GM21786 (cell line): ENCODE results near the gene CCDC149.

Experiments used
- ATAC-seq: cut with Tn5 transposase; IDR thresholded peaks from one replicate; pipeline ENCODE4 v1.9.1; 2021; ENCODE audit not compliant: unreplicated experiment

The CCDC149 gene

GRCh38 chr4:24912252-24913118, at the start of gene CCDC149:
TSS of gene CCDC149 (minus strand) at chr4:24913042. CDS start at chr4:24912864, 178 bp downstream.
- no peak for ATAC-seq

DNA sequence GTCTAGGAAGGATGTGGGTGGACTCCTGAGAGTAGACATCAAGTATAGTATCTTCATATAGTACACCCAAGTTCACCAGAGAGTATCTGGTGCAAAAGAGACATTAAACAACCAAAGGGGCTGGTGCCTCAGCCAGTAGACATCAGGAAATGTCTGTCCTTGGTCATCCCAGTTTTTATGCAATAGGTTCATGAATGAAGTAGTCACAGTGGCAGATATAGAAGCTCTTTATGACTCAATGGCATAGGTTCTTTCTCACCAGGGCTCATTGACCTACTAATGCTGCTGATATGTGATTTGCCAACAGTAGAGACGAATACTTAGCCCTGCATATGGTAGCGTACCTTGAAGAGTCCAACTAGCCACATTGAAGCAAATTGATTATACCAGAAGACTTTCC, 45.0 kb upstream of the CCDC149 start:
- no peak for ATAC-seq

DNA sequence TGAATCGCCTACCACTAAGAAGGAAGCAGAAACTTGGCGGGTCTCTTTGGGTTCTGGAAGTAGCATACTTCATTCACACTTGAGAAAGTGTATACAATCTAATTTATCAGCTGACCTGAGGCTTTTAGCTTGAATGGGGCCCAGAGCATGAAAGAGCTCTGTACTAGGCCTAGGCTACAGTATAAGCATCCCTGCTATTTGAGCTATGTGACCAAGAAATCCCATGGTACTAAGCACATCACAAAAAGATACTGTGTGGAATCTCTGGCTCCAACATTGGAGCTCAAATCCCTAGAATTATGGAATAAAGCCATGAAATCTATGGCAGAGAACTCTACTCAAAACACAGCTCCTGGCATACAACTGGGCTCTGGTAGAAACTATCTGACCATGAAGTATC, 43.9 kb upstream of the CCDC149 start:
- no peak for ATAC-seq

DNA sequence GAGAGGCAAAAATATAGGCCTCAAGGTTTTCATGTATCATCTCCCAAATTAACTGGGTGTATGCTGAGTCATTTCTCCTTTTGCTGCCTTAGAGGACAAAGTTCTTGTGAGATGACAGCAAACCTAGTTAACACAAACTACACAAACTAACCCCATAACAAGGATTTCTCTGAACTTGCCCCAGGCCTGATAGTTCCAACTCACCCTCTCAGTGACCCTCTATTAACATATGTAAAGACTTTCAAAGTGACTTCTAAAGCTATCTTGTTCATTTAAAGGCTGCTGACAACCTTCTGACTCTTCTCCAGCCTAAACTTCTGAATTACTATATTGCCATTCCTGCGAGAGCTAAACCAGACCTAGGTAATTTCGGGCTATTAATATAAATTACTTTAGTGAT, 43.2 kb upstream of the CCDC149 start:
- no peak for ATAC-seq

- no peak for ATAC-seq
These were observed 39.8 kb upstream of the CCDC149 start for GRCh38 chr4:24952667-24953066.

DNA sequence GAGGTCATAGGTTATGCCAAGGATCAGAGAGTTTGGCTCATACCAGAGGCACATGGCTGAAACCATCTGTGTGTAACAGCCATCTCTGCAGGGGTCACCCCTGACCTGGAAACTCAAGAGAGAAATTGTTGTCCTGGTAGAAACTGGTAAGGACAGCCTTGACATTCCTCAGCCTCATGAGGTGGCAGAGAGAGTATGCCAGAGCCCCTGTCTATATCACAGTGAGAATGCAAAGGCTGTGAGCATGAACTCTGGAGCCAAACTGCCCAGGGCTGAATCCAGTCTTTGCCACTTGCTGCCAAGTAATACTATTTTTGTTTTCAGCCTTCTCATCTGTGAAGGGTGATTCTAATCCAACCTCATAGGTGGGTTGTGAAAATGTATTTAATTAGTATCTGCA, 37.1 kb upstream of the CCDC149 start:
- ATAC-seq: no peak

- no peak for ATAC-seq
These were observed 25.1 kb upstream of the CCDC149 start for GRCh38 chr4:24937917-24938281.

- ATAC-seq: no peak
These were observed 24.5 kb upstream of the CCDC149 start for GRCh38 chr4:24937176-24937916.

DNA sequence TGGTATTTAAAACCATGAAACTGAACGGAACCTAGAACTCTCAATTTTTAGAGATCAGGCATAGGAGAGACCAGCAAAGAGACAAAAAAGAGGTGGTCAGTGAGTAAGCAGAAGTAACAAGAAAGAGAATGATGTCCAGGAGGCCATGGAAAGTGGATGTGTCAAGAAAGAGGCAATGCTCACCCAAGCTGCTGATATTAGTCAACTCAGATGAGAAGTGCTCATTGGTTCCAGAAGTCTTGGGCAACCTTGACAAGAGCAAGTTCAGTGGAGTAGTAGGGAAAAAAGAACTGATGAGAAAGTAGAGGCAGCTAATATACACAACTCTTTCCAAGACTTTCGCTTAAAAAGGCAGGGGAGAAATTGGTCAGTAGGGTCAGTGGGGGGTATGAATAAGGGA, 23.0 kb upstream of the CCDC149 start:
- no peak for ATAC-seq

DNA sequence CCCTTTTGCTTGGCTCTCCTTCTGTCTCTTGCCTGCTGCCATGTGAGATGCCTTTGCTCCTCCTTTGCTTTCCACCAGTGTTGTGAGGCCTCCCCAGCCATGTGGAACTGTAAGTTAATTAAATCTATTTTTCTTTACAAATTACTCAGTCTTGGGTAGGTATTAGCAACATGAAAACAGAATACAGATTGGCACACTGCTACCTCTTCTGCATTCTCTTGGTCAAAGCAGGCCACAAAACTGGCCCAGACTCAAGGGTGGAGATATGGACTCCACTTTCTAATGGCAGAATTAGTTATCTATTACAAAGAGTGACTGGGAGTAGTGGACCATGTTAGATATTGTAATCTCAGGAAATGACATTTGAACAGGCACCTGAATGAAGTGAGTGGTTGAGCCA, 21.5 kb upstream of the CCDC149 start:
- ATAC-seq: no peak

- ATAC-seq: no peak
These were observed 20.9 kb upstream of the CCDC149 start for GRCh38 chr4:24933684-24934275.

- ATAC-seq: no peak
These were observed 19.8 kb upstream of the CCDC149 start for GRCh38 chr4:24932515-24933225.

GRCh38 chr4:24930151-24930550, 17.3 kb upstream of the CCDC149 start:
- ATAC-seq: no peak

- ATAC-seq: no peak
These were observed 15.9 kb upstream of the CCDC149 start for GRCh38 chr4:24928708-24929107.

GRCh38 chr4:24927049-24927448, 14.2 kb upstream of the CCDC149 start:
- no peak for ATAC-seq

GRCh38 chr4:24924309-24924781, 11.5 kb upstream of the CCDC149 start:
- ATAC-seq: no peak

DNA sequence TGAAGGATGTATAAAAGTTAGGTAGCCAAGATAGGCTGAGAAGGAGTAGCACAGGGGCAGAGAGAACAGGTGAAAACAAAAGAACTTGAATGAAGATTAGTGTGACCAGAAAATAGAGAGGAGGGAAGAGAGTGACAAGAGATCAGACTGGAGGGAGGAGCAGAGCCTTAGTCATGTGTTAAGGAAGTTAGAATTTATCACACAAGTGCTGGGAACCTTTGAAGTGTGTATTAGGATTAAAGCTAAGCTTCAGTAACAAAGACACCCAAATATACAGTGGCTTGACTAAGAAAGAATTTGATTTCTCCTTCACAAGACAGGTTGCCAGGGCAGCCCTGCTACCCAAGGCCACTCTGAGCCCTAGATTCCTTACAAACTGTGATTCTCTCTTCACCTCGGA, 10.7 kb upstream of the CCDC149 start:
- no peak for ATAC-seq

GRCh38 chr4:24923002-24923401, 10.2 kb upstream of the CCDC149 start:
- no peak for ATAC-seq

DNA sequence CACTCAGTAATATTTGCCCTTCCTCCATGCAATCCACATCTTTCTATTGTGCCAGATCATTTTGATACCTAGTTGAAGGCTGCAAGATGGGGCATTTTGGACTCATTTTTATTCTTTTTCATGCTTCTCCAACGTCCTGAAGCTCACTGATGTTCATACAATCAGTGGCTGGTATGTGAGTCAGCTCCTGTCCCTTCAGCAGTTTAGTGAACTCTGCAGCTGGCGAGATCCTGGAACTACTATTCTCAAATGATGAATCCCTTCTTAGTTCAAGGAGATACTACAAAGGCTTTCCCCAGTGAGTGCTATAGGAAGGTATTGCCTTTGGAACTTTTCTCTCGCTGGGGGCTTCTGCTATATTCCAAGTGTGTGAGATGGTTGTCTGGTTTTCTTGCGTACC, 9.6 kb upstream of the CCDC149 start:
- no peak for ATAC-seq

- no peak for ATAC-seq
These were observed 8.6 kb upstream of the CCDC149 start for GRCh38 chr4:24921491-24921890.

GRCh38 chr4:24920008-24920407, 7.2 kb upstream of the CCDC149 start:
- no peak for ATAC-seq
